Epithelial cell of proximal tubule (primary cell): ENCODE measurements around the gene GLP2R. TPM values are rescaled to one million over a fixed set of nuclear protein-coding genes. Genes with fewer than 3 reads are reported as not detected.

Source experiments
- DNase-seq: peaks from one replicate; pipeline ENCODE4 v3.0.0-alpha.2; 2011; ENCODE audit warnings: low read depth
- H3K4me3 ChIP-seq: 2 replicates; pipeline ENCODE4 v1.5.1; 2011; ENCODE audit warnings: low read depth, mild to moderate bottlenecking, low read length
- total RNA-seq: library from RNA; depleted of rRNA; stranded (reverse); fragments of >200 nt; gene quantifications from 2 replicates; pipeline ENCODE4 v1.2.3, GENCODE V29; 2015
- TF ChIP-seq, protein P1 (sequence below): conservative IDR thresholded peaks from 2 replicates; pipeline ENCODE4 v1.5.1; 2012; ENCODE audit warnings: low read depth, mild to moderate bottlenecking, low read length

Gene GLP2R
- total RNA-seq, 1 donor from 2014 or later: 0.23 TPM

- H3K4me3 ChIP-seq: no peak overlapping the region
- TF ChIP-seq, protein P1, sequence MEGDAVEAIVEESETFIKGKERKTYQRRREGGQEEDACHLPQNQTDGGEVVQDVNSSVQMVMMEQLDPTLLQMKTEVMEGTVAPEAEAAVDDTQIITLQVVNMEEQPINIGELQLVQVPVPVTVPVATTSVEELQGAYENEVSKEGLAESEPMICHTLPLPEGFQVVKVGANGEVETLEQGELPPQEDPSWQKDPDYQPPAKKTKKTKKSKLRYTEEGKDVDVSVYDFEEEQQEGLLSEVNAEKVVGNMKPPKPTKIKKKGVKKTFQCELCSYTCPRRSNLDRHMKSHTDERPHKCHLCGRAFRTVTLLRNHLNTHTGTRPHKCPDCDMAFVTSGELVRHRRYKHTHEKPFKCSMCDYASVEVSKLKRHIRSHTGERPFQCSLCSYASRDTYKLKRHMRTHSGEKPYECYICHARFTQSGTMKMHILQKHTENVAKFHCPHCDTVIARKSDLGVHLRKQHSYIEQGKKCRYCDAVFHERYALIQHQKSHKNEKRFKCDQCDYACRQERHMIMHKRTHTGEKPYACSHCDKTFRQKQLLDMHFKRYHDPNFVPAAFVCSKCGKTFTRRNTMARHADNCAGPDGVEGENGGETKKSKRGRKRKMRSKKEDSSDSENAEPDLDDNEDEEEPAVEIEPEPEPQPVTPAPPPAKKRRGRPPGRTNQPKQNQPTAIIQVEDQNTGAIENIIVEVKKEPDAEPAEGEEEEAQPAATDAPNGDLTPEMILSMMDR: no peak
- DNase-seq: no peak
Measured at GRCh38 chr17:9802294-9802693, 23.4 kb upstream of the GLP2R start.

- DNase-seq: no peak
- TF ChIP-seq, protein P1: no peak
- no peak overlapping the region for H3K4me3 ChIP-seq
Measured at GRCh38 chr17:9802697-9803096, 23.0 kb upstream of the GLP2R start.

GRCh38 chr17:9805769-9806168 is 20.0 kb upstream of the GLP2R start:
- no peak overlapping the region for H3K4me3 ChIP-seq
- TF ChIP-seq, protein P1: no peak
- no peak for DNase-seq

DNA sequence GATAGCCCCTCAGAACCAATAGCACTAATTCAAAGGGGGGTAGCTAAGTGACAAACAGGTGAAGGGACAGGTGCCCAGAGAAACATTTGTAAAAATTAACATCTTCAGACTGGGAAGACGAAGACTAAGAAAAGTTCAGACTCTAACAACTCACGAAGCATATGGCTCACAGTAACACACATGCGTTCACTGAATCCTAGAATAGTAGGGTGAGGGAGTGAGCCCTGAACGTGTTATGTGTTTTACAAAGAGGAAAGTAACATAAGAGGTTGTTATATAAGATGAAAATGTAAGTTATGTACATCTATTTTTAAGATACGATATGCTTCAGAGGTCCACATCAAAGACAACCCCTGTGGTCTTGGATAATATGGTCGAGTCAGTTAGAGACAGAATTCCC is 19.0 kb upstream of the GLP2R start:
- TF ChIP-seq, protein P1: no peak
- H3K4me3 ChIP-seq: no peak overlapping the region
- DNase-seq: no peak

DNA sequence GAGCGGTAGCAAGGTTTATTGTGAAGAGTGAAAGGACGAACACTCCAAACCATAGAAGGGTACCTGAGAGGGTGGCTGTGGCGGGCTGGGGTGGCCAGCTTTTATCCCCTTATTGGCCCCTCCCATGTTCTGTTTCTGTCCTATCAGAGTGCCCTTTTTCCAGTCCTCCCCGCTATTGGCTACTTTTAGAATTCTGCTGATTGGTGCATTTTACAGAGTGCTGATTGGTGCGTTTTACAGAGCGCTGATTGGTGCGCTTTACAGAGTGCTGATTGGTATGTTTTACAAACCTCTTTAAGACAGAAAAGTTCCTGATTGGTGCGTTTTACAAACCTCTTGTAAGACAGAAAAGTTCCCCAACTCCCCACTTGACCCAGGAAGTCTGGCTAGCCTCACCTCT is 16.3 kb upstream of the GLP2R start:
- no peak overlapping the region for H3K4me3 ChIP-seq
- DNase-seq: no peak
- TF ChIP-seq, protein P1: no peak

DNA sequence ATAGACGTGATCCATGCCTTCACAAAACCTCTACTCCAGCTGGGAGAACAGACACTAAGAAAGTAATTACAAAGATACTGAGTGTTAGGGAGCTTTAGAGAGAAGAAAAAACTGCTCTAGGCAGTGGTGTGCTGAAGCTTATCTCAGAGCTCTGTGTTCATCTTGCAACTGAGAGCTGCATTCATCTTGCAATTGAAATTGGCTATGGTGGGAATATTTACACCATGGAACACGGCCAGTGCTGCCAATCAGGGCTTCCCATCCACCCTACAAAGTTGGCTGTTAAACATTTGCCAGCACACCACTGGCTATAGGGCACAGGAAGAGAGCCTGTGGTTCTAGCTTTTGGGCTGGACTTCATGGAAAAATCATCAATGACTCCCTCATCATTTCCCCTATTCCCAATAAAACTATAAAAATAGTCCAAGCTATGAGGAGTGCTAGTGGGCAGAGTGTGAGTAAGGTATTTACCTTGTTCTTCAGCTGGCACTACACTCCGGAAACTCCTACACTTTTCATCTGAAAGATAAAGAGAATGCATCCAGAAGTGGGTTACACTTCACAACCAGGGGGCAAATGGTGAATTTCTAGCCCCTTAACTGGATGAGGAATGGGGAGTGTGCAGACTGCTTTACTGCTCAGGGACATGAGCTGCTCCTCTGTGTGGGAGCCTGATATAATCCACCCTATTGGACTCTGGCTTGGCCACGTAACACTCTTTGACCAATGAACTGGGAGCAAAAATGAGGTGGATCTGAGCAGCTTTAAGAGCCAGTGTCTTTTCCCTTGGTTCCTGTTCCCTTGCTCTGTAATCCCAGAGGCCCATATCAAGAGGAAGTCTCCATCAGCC is 15.4 kb upstream of the GLP2R start:
- H3K4me3 ChIP-seq: no peak overlapping the region
- no peak for DNase-seq
- TF ChIP-seq, protein P1: no peak

DNA sequence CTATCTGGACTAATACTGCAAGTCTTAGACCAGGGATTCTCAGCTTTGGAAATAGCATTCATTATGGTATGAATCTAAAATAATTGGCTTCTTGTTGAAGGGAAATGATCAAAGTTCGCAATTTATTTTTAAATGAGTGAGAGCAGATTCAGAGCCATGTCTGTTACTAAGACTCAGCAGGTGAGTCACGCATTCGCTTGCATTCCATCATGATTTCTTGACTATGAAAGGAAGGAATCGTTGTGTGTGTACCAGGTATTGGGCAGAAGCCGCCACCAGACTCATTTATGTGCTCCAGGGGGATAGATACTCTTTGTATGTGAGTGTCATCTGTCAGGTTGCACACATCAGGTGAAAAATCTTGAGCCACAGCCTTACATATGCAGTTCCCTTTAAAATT is 14.6 kb upstream of the GLP2R start:
- DNase-seq: no peak
- no peak overlapping the region for H3K4me3 ChIP-seq
- TF ChIP-seq, protein P1: no peak
